Dendritic cell treated with granulocyte-macrophage colony-stimulating factor and Interleukin-4, amounts not matched to agents 40 ng/mL and 50 ng/mL, for 4 days (primary cell): ENCODE results near the gene TMEM245.
"Not testable (repeated sequence)": the region's sequence is repeated elsewhere in the genome, so short reads cannot be mapped to it uniquely, and the experiment has no call there.

ENCODE experiments used
- H3K27ac Mint-ChIP-seq: one replicate; pipeline ENCODE4 v1.8.0; 2022; ENCODE audit warnings: mild to moderate bottlenecking, mixed read lengths
- H3K27me3 Mint-ChIP-seq: one replicate; pipeline ENCODE4 v1.8.0; 2022; ENCODE audit warnings: mild to moderate bottlenecking, mixed read lengths
- H3K36me3 Mint-ChIP-seq: one replicate; pipeline ENCODE4 v1.8.0; 2022; ENCODE audit warnings: low read depth, mixed read lengths
- H3K4me1 Mint-ChIP-seq: one replicate; pipeline ENCODE4 v1.8.0; 2022; ENCODE audit warnings: low read depth, mixed read lengths
- H3K4me3 Mint-ChIP-seq: one replicate; pipeline ENCODE4 v1.8.0; 2022; ENCODE audit warnings: mild to moderate bottlenecking, moderate library complexity, mixed read lengths
- H3K9me3 Mint-ChIP-seq: one replicate; pipeline ENCODE4 v1.8.0; 2022; ENCODE audit warnings: mixed read lengths
- intact Hi-C: fragments of 100-400 bp; cut with micrococcal nuclease; formaldehyde crosslinking; loops from one replicate; pipeline ENCODE4 v1.15.0; 2022

TMEM245 gene

GRCh38 chr9:109086221-109086620, 33.5 kb downstream of the TMEM245 start:
- intact Hi-C loops, result no loop called here
- peaks cover 12% of the 10 kb centered on the region for H3K4me1 Mint-ChIP-seq
- H3K9me3 Mint-ChIP-seq, result no peaks in the 10 kb centered on the region
- no peaks in the 10 kb centered on the region for H3K27me3 Mint-ChIP-seq
- H3K4me3 Mint-ChIP-seq, result no peak overlapping the region
- H3K36me3 Mint-ChIP-seq, result peaks cover 56% of the 10 kb centered on the region
- H3K27ac Mint-ChIP-seq, result no peak overlapping the region

DNA sequence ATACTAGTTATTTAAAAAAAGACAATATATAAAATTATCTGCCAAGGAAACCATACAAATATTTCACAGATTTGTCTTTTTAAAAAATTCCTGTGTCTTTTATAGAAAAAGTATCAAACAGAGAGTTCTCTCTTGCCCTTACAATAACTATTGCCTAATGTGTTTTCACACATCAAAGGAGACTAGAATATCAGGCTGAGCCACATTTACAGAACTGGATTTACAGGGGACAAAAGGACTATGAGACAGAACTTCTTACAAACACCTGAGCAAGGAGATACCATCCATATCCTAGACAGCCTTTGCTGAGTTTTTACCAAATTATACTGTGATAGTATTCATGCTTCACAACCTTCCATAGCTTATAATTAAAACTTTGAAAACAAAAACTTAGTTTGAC, 34.2 kb downstream of the TMEM245 start:
- no peak overlapping the region for H3K27ac Mint-ChIP-seq
- intact Hi-C loops, result no loop called here
- H3K4me3 Mint-ChIP-seq, result no peak overlapping the region
- peaks cover 12% of the 10 kb centered on the region for H3K4me1 Mint-ChIP-seq
- H3K36me3 Mint-ChIP-seq, result peaks cover 51% of the 10 kb centered on the region
- no peaks in the 10 kb centered on the region for H3K9me3 Mint-ChIP-seq
- H3K27me3 Mint-ChIP-seq, result no peaks in the 10 kb centered on the region

GRCh38 chr9:109083813-109084405, 35.8 kb downstream of the TMEM245 start:
- Mint-ChIP-seq H3K4me1 (peaks cover 12% of the 10 kb centered on the region), H3K27ac (no peak overlapping the region), H3K4me3 (no peak overlapping the region), H3K27me3 (no peaks in the 10 kb centered on the region), H3K36me3 (peaks cover 55% of the 10 kb centered on the region), H3K9me3 (no peaks in the 10 kb centered on the region)
- intact Hi-C loops, result no loop called here

DNA sequence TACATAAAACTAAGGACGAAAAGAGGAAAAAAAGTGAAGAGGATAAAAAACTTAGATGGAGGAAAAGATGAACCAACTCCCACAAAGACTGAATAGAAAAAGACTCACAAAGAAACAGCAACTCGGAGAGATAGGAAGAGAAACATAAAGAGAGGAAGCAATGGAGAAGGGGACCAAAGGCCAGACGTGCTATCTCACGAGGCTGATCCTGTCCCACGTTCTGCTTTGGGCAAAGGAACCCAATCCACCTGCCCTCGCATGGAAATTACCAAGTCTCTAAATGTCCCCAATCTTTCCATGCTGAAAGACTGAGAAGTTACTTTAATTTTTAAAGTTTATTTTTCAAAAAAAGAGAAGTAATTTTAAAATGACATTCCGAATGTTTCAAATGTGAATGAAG, 36.6 kb downstream of the TMEM245 start:
- Mint-ChIP-seq H3K4me1 (peaks cover 12% of the 10 kb centered on the region), H3K27me3 (no peaks in the 10 kb centered on the region), H3K4me3 (no peak overlapping the region), H3K27ac (no peak overlapping the region), H3K9me3 (no peaks in the 10 kb centered on the region), H3K36me3 (peaks cover 55% of the 10 kb centered on the region)
- intact Hi-C loops, result no loop called here

- H3K4me3 Mint-ChIP-seq, result no peak overlapping the region
- peaks cover 12% of the 10 kb centered on the region for H3K4me1 Mint-ChIP-seq
- peaks cover 46% of the 10 kb centered on the region for H3K36me3 Mint-ChIP-seq
- H3K27me3 Mint-ChIP-seq, result no peaks in the 10 kb centered on the region
- H3K27ac Mint-ChIP-seq, result no peak overlapping the region
- H3K9me3 Mint-ChIP-seq, result no peaks in the 10 kb centered on the region
- intact Hi-C loops, result no loop called here
Observed at GRCh38 chr9:109082091-109082620, 37.6 kb downstream of the TMEM245 start.

GRCh38 chr9:109074236-109074889, 45.4 kb downstream of the TMEM245 start:
- no peak overlapping the region for H3K27ac Mint-ChIP-seq
- intact Hi-C loops, result no loop called here
- no peak overlapping the region for H3K4me3 Mint-ChIP-seq
- no peaks in the 10 kb centered on the region for H3K4me1 Mint-ChIP-seq
- H3K9me3 Mint-ChIP-seq, result no peaks in the 10 kb centered on the region
- peaks cover 46% of the 10 kb centered on the region for H3K36me3 Mint-ChIP-seq
- H3K27me3 Mint-ChIP-seq, result no peaks in the 10 kb centered on the region

DNA sequence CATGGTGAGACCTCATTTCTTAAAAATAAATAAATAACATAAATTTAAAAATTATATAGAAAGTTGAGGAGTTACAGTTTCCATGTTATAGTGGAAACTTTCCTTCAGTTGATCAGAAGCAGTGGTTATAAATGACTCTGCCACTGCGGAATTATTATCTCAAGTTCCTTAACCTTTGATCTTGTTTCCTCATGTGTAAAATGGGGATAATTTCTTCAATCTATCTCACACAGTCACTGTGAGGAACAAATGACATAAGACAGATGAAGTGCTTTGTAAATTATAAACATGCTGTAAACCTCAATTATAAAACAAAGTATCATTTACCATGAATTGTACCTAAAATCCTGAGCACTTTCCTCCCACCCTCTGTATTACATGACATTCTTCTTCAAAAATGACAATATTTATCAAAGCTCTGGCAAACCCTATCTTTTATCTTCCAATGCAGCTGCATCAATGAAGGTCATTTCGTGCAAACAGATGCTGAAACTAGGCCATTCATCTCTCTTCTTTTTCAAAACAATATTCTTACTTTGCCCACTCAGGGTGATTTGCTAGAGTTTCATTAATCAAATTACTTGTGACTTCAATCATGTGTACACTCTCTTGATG, 46.8 kb downstream of the TMEM245 start:
- no peaks in the 10 kb centered on the region for H3K4me1 Mint-ChIP-seq
- no peak overlapping the region for H3K4me3 Mint-ChIP-seq
- no peak overlapping the region for H3K27ac Mint-ChIP-seq
- no peaks in the 10 kb centered on the region for H3K9me3 Mint-ChIP-seq
- H3K27me3 Mint-ChIP-seq, result no peaks in the 10 kb centered on the region
- H3K36me3 Mint-ChIP-seq, result peaks cover 34% of the 10 kb centered on the region
- intact Hi-C loops, result no loop called here

GRCh38 chr9:109072133-109072692, 47.5 kb downstream of the TMEM245 start:
- H3K36me3 Mint-ChIP-seq, result peaks cover 34% of the 10 kb centered on the region
- intact Hi-C loops, result no loop called here
- H3K9me3 Mint-ChIP-seq, result no peaks in the 10 kb centered on the region
- no peaks in the 10 kb centered on the region for H3K4me1 Mint-ChIP-seq
- no peak overlapping the region for H3K4me3 Mint-ChIP-seq
- H3K27ac Mint-ChIP-seq, result no peak overlapping the region
- no peaks in the 10 kb centered on the region for H3K27me3 Mint-ChIP-seq

DNA sequence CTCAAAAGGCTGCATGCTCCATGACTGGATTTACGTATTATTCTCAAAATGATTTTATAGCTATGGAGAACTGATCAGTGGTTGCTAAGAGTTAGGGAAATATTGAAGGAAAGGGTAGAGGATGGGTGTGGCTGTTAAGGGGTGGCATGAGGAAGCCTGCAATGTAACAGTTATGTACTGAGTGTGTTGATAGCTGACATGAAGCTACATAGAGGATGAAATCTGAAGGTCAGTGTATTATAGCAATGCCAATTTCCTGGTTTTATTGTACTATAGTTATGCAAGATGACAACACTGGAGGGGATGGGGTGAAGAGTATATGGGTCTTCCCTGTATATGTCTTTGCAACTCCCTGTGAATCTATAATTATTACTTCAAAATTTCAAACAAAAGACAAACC, 51.0 kb downstream of the TMEM245 start:
- no peaks in the 10 kb centered on the region for H3K27me3 Mint-ChIP-seq
- H3K4me3 Mint-ChIP-seq, result no peak overlapping the region
- H3K27ac Mint-ChIP-seq, result no peak overlapping the region
- H3K4me1 Mint-ChIP-seq, result no peaks in the 10 kb centered on the region
- no peaks in the 10 kb centered on the region for H3K9me3 Mint-ChIP-seq
- intact Hi-C loops, result no loop called here
- peaks cover 38% of the 10 kb centered on the region for H3K36me3 Mint-ChIP-seq

- H3K36me3 Mint-ChIP-seq, result peaks cover 55% of the 10 kb centered on the region
- intact Hi-C loops, result no loop called here
Observed at GRCh38 chr9:109064963-109065702, 54.6 kb downstream of the TMEM245 start.

GRCh38 chr9:109063760-109064159, 56.0 kb downstream of the TMEM245 start:
- Mint-ChIP-seq H3K4me1 (no peaks in the 10 kb centered on the region), H3K4me3 (no peak overlapping the region), H3K9me3 (no peaks in the 10 kb centered on the region), H3K27me3 (no peaks in the 10 kb centered on the region), H3K36me3 (peaks cover 66% of the 10 kb centered on the region), H3K27ac (no peak overlapping the region)
- intact Hi-C loops, result no loop called here

More at GRCh38 chr9:109064963-109065702, 54.6 kb downstream of the TMEM245 start:
- no peaks in the 10 kb centered on the region for H3K9me3 Mint-ChIP-seq
- no peaks in the 10 kb centered on the region for H3K27me3 Mint-ChIP-seq
- H3K27ac Mint-ChIP-seq, result no peak overlapping the region
- H3K4me1 Mint-ChIP-seq, result no peaks in the 10 kb centered on the region
- no peak overlapping the region for H3K4me3 Mint-ChIP-seq

DNA sequence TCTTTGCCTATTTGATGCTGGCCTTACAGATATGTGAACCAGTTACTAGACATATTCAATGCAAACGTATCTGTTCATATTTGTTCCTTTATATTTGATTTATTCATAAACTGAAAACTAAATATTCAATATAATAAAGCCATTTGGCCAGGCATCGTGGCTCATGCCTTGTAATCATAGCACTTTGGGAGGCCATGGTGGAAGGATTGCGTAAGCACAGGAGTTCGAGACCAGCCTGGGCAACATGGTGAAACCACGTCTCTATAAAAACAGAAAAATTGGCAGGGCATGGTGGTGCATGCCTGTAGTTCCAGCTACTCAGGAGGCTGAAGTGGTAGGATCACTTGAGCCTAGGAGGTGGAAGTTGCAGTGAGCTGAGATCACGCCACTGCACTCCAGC, 57.2 kb downstream of the TMEM245 start:
- H3K27me3 Mint-ChIP-seq, result no peaks in the 10 kb centered on the region
- peaks cover 77% of the 10 kb centered on the region for H3K36me3 Mint-ChIP-seq
- H3K4me3 Mint-ChIP-seq, result no peak overlapping the region
- no peaks in the 10 kb centered on the region for H3K4me1 Mint-ChIP-seq
- intact Hi-C loops, result no loop called here
- no peak overlapping the region for H3K27ac Mint-ChIP-seq
- no peaks in the 10 kb centered on the region for H3K9me3 Mint-ChIP-seq

DNA sequence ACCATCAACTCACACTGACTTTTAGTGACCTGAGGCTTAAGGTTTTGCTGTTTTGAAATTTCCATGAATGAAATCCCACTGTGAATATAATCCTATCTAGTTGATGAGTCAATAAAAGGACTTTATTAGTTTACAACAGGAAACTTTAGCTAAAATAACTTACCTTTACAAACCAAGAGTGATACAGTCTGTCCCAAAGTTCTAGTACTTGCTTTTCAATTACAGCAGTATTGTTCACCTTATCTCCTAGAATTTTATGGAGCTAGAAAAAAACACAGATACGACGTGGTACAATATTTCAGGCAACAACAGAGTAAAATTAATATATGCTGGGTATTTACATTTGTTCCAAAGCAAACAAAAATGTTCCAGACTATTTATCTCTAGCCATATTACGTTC, 59.6 kb downstream of the TMEM245 start:
- Mint-ChIP-seq H3K27me3 (no peaks in the 10 kb centered on the region), H3K27ac (no peak overlapping the region), H3K9me3 (no peaks in the 10 kb centered on the region), H3K36me3 (peaks cover 90% of the 10 kb centered on the region), H3K4me3 (no peak overlapping the region), H3K4me1 (no peaks in the 10 kb centered on the region)
- intact Hi-C loops, result no loop called here

DNA sequence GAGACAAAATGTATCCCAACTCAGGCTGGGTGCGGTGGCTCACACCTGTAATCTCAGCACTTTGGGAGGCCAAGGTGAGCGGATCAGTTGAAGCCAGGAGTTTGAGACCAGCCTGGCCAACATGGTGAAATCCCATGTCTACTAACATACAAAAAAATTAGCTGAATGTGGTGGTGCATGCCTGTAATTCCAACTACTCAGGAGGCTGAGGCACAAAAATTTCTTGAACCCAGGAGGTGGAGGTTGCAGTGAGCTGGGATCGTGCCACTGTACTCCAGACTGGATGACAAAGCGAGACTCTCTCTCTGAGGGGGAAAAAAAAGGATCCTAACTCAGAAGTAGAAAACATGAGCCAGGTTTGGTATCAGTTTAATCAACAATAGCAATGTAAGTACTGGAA, 66.6 kb downstream of the TMEM245 start:
- intact Hi-C loops, H3K4me3 Mint-ChIP-seq, H3K9me3 Mint-ChIP-seq, H3K27me3 Mint-ChIP-seq: not testable (repeated sequence)
- Mint-ChIP-seq H3K4me1 (peaks cover 11% of the 10 kb centered on the region), H3K36me3 (peaks cover 92% of the 10 kb centered on the region), H3K27ac (peak overlapping the region; percentile 13)
